SH-SY5Y (cell line): Measurements from ENCODE around the gene EDIL3.

Experiments used
- GATA2 ChIP-seq: IDR thresholded peaks from 2 replicates; pipeline ENCODE4 v1.6.1; 2011; ENCODE audit warnings: mild to moderate bottlenecking, low read depth, low read length
- GATA3 ChIP-seq: IDR thresholded peaks from 2 replicates; pipeline ENCODE4 v1.6.1; 2011; ENCODE audit warnings: low read depth, mild to moderate bottlenecking, low read length, moderate library complexity

- TF ChIP-seq GATA3, result no peak
- no peak for TF ChIP-seq GATA2
Measured at GRCh38 chr5:84255315-84255714, 129.4 kb downstream of the EDIL3 start.
